DND-41 (cell line): Measurements from ENCODE around the gene COMMD10.

Source experiments
- EZH2 ChIP-seq: IDR thresholded peaks from 3 replicates; pipeline ENCODE4 v1.6.1; 2012; ENCODE audit warnings: borderline replicate concordance, low read depth, mild to moderate bottlenecking, moderate library complexity, low read length, inconsistent platforms; ENCODE audit not compliant: severe bottlenecking
- TF ChIP-seq, protein P1 (sequence below): IDR thresholded peaks from 2 replicates; pipeline ENCODE4 v1.5.1; 2012; ENCODE audit warnings: borderline replicate concordance, low read length, moderate library complexity, mild to moderate bottlenecking; ENCODE audit not compliant: poor library complexity, severe bottlenecking; ENCODE audit errors: extremely low read depth

DNA sequence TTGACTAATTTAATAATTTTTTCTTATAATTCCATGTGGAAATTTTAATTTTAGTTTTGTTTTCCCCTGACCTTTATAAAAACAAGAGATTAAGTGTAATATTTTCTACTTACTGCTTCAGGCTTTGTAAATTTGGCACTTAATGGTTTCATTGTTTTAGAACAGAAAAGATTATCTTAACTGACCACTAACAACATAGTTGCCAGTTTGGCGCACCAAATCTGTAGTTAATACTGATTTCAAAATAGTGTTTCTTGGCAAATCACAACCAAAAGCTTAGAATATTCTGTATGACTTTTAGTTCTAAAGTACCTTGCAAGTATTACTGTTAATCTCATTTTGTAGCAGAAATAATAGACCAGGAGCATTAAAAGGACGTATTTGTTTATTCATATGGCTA lies 124.3 kb downstream of the COMMD10 start:
- TF ChIP-seq, protein P1, sequence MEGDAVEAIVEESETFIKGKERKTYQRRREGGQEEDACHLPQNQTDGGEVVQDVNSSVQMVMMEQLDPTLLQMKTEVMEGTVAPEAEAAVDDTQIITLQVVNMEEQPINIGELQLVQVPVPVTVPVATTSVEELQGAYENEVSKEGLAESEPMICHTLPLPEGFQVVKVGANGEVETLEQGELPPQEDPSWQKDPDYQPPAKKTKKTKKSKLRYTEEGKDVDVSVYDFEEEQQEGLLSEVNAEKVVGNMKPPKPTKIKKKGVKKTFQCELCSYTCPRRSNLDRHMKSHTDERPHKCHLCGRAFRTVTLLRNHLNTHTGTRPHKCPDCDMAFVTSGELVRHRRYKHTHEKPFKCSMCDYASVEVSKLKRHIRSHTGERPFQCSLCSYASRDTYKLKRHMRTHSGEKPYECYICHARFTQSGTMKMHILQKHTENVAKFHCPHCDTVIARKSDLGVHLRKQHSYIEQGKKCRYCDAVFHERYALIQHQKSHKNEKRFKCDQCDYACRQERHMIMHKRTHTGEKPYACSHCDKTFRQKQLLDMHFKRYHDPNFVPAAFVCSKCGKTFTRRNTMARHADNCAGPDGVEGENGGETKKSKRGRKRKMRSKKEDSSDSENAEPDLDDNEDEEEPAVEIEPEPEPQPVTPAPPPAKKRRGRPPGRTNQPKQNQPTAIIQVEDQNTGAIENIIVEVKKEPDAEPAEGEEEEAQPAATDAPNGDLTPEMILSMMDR, result no peak
- TF ChIP-seq EZH2, result no peak
